Lung (tissue), 12 donors: ENCODE measurements around the gene SGTB. TPM values are rescaled to one million over a fixed set of nuclear protein-coding genes. Genes with fewer than 3 reads are reported as not detected.

Source experiments
- ATAC-seq: fragments of 200-7000 bp; cut with Tn5 transposase; one replicate; pipeline ENCODE4 v1.9.1; 2020; ENCODE audit warnings: moderate number of reproducible peaks; ENCODE audit not compliant: insufficient read depth, low FRiP score
- DNase-seq, 3 donors: peaks; one replicate each; pipeline ENCODE4 v3.0.0-alpha.2; 2013 to 2017
- H3K27ac ChIP-seq, 2 donors: one replicate each; pipeline ENCODE4 v1.5.1; 2013; ENCODE audit warnings: mild to moderate bottlenecking in 2 of 2, moderate library complexity in 2 of 2, control low read depth in 1 of 2, inconsistent platforms in 1 of 2, low read depth in 1 of 2, low read length in 1 of 2
- H3K27me3 ChIP-seq, 3 donors: one replicate each; pipeline ENCODE4 v1.5.1; 2013; ENCODE audit warnings: low read length in 2 of 3; ENCODE audit not compliant: control insufficient read depth in 3 of 3, insufficient read depth in 3 of 3
- H3K36me3 ChIP-seq, 4 donors: one replicate each; pipeline ENCODE4 v1.5.1; 2013; ENCODE audit warnings: low read length in 4 of 4, mild to moderate bottlenecking in 1 of 4, moderate library complexity in 1 of 4; ENCODE audit not compliant: control insufficient read depth in 4 of 4, insufficient read depth in 4 of 4
- H3K4me1 ChIP-seq, 5 donors: one replicate each; pipeline ENCODE4 v1.5.1; 2013; ENCODE audit warnings: low read length in 5 of 5, mild to moderate bottlenecking in 2 of 5, moderate library complexity in 1 of 5; ENCODE audit not compliant: control insufficient read depth in 5 of 5, insufficient read depth in 5 of 5
- H3K4me3 ChIP-seq: one replicate; pipeline ENCODE4 v1.5.1; 2013; ENCODE audit warnings: mild to moderate bottlenecking, control low read depth, moderate library complexity
- H3K9ac ChIP-seq, 2 donors: one replicate each; pipeline ENCODE4 v1.5.1; 2013; ENCODE audit warnings: low read length in 2 of 2, control low read depth in 1 of 2; ENCODE audit not compliant: insufficient read depth in 1 of 2
- H3K9me3 ChIP-seq, 4 donors: one replicate each; pipeline ENCODE4 v1.5.1; 2013; ENCODE audit warnings: low read length in 3 of 4, mild to moderate bottlenecking in 1 of 4, moderate library complexity in 1 of 4; ENCODE audit not compliant: control insufficient read depth in 4 of 4, insufficient read depth in 3 of 4
- CTCF ChIP-seq: IDR thresholded peaks from 2 replicates; pipeline ENCODE4 v1.5.1; 2012; ENCODE audit warnings: mild to moderate bottlenecking; ENCODE audit errors: control extremely low read depth, extremely low read depth
- WGBS, 2 donors: extraction: QIAGEN DNeasy Blood & Tissue Kit; methylation state at CpG; one replicate each; pipeline ENCODE4 v1.1.7; 2013; 5-methylcytosine and 5-hydroxymethylcytosine counted together
- polyA plus RNA-seq, 2 donors: library from polyadenylated mRNA; stranded (reverse); fragments of 200-250 nt; gene quantifications; one replicate each; pipeline ENCODE4 v1.2.1, GENCODE V29; 2013
- total RNA-seq, 2 donors: library from RNA; depleted of rRNA in 1 of 2; stranded (reverse); fragments of >200 nt in 1 of 2; gene quantifications; one replicate each; pipeline ENCODE4 v1.2.1, GENCODE V29; 2014 to 2021
- donor health status: control.
- donor health status: control.
- donor health status: Bipolar disorder and iron deficiency.
- donor health status: healthy.
- donor health status: DM: yes; HTN: yes; CAD: no.

SGTB gene
- total and polyA plus RNA-seq, 4 donors: 2.5 to 11.1 (median 10.0) TPM

GRCh38 chr5:65672796-65673195 is 49.1 kb downstream of the SGTB start:
- DNase-seq (peak; percentile 33 to 77 (median 35)), ATAC-seq (no peak)
- Histone ChIP-seq H3K9ac (no peak overlapping the region), H3K27ac (no peak overlapping the region), H3K4me1 (peaks cover 0 to 5% (median 0%) of the 10 kb centered on the region in 5 donors), H3K36me3 (peaks cover 0 to 8% (median 5%) of the 10 kb centered on the region in 4 donors), H3K27me3 (no peaks in the 10 kb centered on the region), H3K9me3 (no peaks in the 10 kb centered on the region), H3K4me3 (no peak overlapping the region)
- 36 to 52% methylated on average over 1 of the region's 1 CpG for WGBS, 2 donors
- TF ChIP-seq CTCF: no peak

GRCh38 chr5:65668696-65669095 is 53.2 kb downstream of the SGTB start:
- Histone ChIP-seq H3K36me3 (peaks cover 3 to 15% (median 6%) of the 10 kb centered on the region in 4 donors), H3K9ac (no peak overlapping the region), H3K9me3 (no peaks in the 10 kb centered on the region), H3K27me3 (no peaks in the 10 kb centered on the region), H3K4me3 (no peak overlapping the region), H3K27ac (no peak overlapping the region), H3K4me1 (peaks cover 0 to 5% (median 0%) of the 10 kb centered on the region in 5 donors)
- ATAC-seq: no peak
- 56 to 85% methylated on average over 7 of the region's 7 CpGs for WGBS, 2 donors
- no peak for TF ChIP-seq CTCF
- DNase-seq: no peak

- 91 to 95% methylated on average over 1 of the region's 1 CpG for WGBS, 2 donors
- H3K4me1 ChIP-seq: no peaks in the 10 kb centered on the region
- no peaks in the 10 kb centered on the region for H3K9me3 ChIP-seq
- H3K36me3 ChIP-seq: peaks cover under 1 to 11% (median 4%) of the 10 kb centered on the region in 4 donors
- ATAC-seq: no peak
- no peak overlapping the region for H3K4me3 ChIP-seq
- no peak overlapping the region for H3K9ac ChIP-seq
- DNase-seq: peak in 2 of 3 donors; percentile 7 to 13
- no peak for TF ChIP-seq CTCF
- H3K27ac ChIP-seq: no peak overlapping the region
- no peaks in the 10 kb centered on the region for H3K27me3 ChIP-seq
These were observed 57.9 kb downstream of the SGTB start for GRCh38 chr5:65663804-65664521.
